ENCODE data around the gene TRDN. TPM values are rescaled to one million over a fixed set of nuclear protein-coding genes. Genes with fewer than 3 reads are reported as not detected.

TRDN gene
- total RNA-seq, 1 donor from 2014 or later = not detected

DNA sequence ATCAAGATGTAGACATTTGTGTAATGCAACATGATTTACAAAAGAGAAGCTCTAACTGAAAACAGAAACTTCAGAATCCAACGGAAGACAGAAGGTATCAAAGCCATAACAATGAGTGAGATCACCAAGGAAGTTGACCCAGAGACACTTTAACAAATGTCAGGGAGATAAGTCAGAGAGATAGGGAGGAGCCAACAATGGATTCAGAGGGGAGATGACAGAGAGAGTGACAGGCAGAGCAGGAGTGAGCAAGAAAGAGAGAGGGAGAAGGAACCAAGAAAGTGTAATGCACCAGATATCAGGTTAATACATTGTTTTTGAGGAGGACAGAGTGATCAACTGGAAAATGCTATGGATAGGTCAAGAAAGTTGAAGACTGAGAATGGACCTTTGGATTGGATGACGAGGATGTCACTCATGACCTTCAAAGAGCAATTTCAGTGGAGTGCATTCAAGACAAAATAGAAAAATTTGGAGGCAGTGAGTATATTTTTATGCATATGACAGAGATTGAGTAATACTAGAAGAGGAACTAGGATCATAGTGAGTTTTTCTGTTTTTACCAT is 86.6 kb downstream of the TRDN start:
- H3K27ac Mint-ChIP-seq (ENCODE audit: unreplicated experiment) = no peak overlapping the region
- H3K27me3 Mint-ChIP-seq (ENCODE audit: low read depth) = no peaks in the 10 kb centered on the region
- TF ChIP-seq, protein P1, sequence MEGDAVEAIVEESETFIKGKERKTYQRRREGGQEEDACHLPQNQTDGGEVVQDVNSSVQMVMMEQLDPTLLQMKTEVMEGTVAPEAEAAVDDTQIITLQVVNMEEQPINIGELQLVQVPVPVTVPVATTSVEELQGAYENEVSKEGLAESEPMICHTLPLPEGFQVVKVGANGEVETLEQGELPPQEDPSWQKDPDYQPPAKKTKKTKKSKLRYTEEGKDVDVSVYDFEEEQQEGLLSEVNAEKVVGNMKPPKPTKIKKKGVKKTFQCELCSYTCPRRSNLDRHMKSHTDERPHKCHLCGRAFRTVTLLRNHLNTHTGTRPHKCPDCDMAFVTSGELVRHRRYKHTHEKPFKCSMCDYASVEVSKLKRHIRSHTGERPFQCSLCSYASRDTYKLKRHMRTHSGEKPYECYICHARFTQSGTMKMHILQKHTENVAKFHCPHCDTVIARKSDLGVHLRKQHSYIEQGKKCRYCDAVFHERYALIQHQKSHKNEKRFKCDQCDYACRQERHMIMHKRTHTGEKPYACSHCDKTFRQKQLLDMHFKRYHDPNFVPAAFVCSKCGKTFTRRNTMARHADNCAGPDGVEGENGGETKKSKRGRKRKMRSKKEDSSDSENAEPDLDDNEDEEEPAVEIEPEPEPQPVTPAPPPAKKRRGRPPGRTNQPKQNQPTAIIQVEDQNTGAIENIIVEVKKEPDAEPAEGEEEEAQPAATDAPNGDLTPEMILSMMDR (conservative IDR thresholded peaks at IDR 0.05) = no peak
- no peaks in the 10 kb centered on the region for H3K4me1 Mint-ChIP-seq
- no peaks in the 10 kb centered on the region for H3K9me3 Mint-ChIP-seq
- H3K36me3 Mint-ChIP-seq (ENCODE audit: low read depth) = no peaks in the 10 kb centered on the region
- DNase-seq (ENCODE audit: low read depth, low spot score) = no peak
- H3K4me3 Mint-ChIP-seq = no peak overlapping the region

DNA sequence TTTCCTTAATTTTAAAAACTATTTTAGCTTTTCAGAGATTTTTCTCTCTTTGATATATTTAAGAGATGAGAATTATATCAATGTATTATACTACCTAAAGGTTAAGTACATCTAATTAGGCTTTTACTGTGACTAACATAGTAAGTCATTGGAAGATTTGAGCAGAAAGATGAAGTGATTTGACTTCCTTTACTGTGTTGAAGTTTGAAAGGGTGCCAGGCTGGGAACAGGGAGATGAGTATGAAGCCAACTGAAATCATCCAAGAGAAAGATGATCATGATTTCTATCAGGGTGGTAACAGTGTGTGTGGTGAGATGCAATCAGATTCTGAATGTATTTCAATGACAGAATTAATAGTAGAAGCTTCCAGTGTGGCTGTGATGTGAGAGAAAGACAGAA is 87.3 kb downstream of the TRDN start:
- Mint-ChIP-seq H3K4me3 (no peak overlapping the region), H3K4me1 (no peaks in the 10 kb centered on the region), H3K27ac (ENCODE audit: unreplicated experiment) (no peak overlapping the region), H3K27me3 (ENCODE audit: low read depth) (no peaks in the 10 kb centered on the region), H3K36me3 (ENCODE audit: low read depth) (no peaks in the 10 kb centered on the region), H3K9me3 (no peaks in the 10 kb centered on the region)
- no peak for DNase-seq (ENCODE audit: low read depth, low spot score)
- TF ChIP-seq, protein P1 (conservative IDR thresholded peaks at IDR 0.05) = no peak

- Mint-ChIP-seq H3K4me3 (no peak overlapping the region), H3K36me3 (ENCODE audit: low read depth) (no peaks in the 10 kb centered on the region), H3K27me3 (ENCODE audit: low read depth) (no peaks in the 10 kb centered on the region), H3K4me1 (no peaks in the 10 kb centered on the region), H3K9me3 (no peaks in the 10 kb centered on the region), H3K27ac (ENCODE audit: unreplicated experiment) (no peak overlapping the region)
- TF ChIP-seq, protein P1 (conservative IDR thresholded peaks at IDR 0.05) = no peak
- no peak for DNase-seq (ENCODE audit: low read depth, low spot score)
Observed at GRCh38 chr6:123547216-123547978, 89.4 kb downstream of the TRDN start.

DNA sequence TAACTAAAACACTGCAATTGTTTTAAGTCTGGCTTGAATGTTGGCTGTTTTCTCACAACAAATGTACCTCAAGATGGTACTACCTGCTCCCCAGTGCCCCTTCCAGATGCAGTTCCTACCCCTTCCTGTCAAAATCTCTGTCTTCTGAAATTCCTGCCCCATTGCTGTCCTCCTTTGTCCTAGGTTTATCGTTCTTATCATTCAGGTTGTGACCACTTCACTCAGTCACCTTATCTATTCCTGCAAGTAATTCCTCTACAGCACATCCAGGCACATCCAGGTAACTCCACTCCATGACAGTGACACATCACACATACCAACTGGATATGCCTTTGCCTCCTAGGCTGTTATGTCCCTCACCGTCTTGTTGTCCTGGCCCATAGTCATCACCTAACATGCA is 90.2 kb downstream of the TRDN start:
- Mint-ChIP-seq H3K27me3 (ENCODE audit: low read depth) (no peaks in the 10 kb centered on the region), H3K4me3 (no peak overlapping the region), H3K9me3 (no peaks in the 10 kb centered on the region), H3K27ac (ENCODE audit: unreplicated experiment) (no peak overlapping the region), H3K4me1 (no peaks in the 10 kb centered on the region), H3K36me3 (ENCODE audit: low read depth) (no peaks in the 10 kb centered on the region)
- DNase-seq (ENCODE audit: low read depth, low spot score) = no peak
- TF ChIP-seq, protein P1 (conservative IDR thresholded peaks at IDR 0.05) = no peak

GRCh38 chr6:123541462-123541861 is 95.3 kb downstream of the TRDN start:
- H3K9me3 Mint-ChIP-seq = no peaks in the 10 kb centered on the region
- H3K27me3 Mint-ChIP-seq (ENCODE audit: low read depth) = no peaks in the 10 kb centered on the region
- no peak for DNase-seq (ENCODE audit: low read depth, low spot score)
- no peak overlapping the region for H3K27ac Mint-ChIP-seq (ENCODE audit: unreplicated experiment)
- no peaks in the 10 kb centered on the region for H3K4me1 Mint-ChIP-seq
- TF ChIP-seq, protein P1 (conservative IDR thresholded peaks at IDR 0.05) = no peak
- no peaks in the 10 kb centered on the region for H3K36me3 Mint-ChIP-seq (ENCODE audit: low read depth)
- no peak overlapping the region for H3K4me3 Mint-ChIP-seq

Measured in neural crest cell (in vitro differentiated cells).